GM18526 (cell line): ENCODE measurements around the gene RARA.

Experiments
- POLR2A ChIP-seq: IDR thresholded peaks from 3 replicates; pipeline ENCODE4 v1.6.1; 2011; ENCODE audit not compliant: insufficient read length; ENCODE audit errors: extremely low read depth

RARA gene

DNA sequence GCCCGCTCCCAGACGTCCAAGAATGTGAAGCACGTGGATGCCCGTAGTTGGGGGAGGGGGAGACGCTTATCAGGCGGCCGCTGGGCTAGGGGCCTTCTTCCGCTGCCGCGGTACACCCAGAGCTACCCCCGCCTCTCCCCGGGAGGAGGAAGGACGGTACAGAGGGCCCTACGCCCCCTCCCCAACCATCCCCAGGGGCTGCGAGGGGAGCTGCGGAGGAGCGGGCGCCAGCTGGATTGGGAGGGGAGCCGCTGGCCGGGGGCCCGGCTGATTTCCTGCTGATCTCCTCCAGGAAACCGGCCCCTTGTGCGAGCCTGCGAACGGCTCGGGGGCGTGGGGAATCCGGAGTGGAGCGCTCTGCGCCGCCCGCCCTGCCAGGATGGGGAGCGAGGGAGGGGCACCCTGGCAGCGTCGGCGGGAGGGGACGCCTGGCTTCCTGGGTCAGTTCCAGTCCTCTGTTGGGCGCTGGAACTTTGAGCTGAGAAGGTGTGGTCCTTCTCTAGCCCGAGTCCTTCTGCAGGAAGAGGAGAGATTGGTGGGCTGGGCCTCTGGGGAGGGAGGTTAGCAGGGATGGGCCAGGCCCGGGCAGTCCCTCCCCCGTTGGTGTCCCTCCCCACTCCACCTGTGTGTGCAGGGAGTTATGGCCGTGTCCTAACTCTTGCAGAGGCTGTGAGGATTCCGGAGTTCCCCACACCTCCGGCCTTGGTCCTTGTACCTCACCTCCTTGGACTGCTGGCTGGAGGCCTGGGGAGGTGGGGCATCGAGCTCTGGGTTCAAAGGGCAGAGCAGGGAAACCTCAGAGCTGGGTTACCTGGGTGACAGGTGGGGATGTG lies 36.4 kb downstream of the RARA start:
- no peak for TF ChIP-seq POLR2A

GRCh38 chr17:40345994-40346764 lies 37.2 kb downstream of the RARA start:
- no peak for TF ChIP-seq POLR2A

- TF ChIP-seq POLR2A = no peak
Observed at GRCh38 chr17:40346765-40347158, 37.8 kb downstream of the RARA start.

GRCh38 chr17:40347319-40348135 lies 38.5 kb downstream of the RARA start:
- TF ChIP-seq POLR2A = no peak

GRCh38 chr17:40348136-40348504 lies 39.1 kb downstream of the RARA start:
- TF ChIP-seq POLR2A = no peak

DNA sequence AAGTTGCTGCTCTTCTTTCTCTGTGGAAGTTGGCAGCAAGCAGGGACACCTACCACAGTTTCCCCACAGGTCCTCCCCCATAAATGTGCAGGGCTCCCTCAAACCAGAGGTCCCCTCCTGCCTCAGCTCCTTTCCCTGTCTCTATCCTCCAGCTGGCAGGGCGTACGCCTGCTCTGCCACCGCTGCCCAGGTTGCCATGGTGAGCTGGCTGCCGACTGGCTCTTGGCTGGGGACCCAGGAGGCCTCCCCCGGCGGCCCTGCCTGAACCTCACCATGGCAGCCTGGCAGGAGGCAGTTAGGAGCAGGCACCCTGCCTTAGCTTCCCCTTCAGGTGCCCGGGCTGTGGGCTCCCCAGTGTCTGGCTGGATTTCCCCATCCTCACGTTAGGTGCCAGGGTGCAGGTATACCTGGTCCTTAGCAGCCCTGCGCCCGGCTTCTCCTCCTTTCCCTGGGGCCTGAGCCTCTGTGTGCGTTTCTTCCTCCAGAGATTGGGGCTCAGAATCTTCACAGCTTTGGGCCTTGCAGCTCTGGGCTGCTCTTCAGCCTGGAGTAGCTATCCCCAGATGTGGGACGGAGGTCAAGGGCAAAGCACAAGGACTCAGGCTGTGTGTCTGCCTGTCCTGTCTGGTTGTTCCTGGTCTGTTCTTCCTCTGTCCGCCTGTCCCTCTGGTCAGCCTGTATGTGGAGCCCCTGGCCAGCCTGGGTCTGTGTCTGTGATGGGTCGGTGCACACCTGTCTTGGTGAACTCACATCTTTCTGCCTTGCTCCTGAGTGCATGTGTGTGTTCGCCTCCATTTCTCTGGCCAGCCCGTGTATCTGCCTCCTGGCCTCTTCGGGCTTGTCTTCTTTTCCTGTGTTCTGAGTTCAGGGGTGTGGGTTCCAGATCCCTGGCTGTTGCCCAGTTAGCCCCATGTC lies 39.8 kb downstream of the RARA start:
- no peak for TF ChIP-seq POLR2A

- no peak for TF ChIP-seq POLR2A
Observed at GRCh38 chr17:40349477-40349894, 40.5 kb downstream of the RARA start.

DNA sequence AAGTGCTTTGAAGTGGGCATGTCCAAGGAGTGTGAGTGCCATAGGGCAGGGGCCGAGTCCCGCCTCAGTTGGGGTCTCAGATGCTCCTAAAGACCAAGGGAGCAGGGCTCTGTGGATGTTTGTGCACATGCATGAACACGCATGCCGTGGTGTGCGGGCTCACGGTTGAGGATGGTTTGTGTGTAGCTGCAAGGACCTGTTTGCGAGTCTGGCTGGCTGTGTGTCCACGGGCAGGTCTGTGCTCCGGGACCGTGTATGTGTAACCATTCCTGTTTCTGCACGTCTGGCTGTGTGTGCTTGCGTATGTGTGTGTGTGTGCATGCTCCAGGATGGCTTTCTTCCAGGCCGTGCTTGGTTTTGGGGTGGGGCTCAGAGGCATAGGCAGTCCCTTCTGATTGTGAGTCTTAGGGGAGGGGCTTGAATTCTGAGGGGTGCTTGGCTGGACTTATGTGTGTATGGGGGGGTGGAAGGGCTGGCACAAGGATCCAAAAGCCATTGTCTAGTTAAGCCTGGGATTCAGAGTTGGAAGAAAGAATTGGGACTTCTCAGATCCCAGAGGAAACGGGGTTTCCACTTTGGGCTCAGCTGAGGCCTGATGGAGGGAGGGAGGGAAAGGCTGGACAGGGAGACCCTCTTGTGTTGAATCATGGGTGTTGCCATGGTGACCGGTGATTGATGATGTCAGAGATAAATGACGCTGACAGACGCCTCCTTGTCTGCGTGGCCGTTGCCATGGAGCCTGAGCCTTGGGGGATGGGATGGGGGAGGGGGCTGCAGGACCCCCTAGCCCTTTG lies 41.1 kb downstream of the RARA start:
- TF ChIP-seq POLR2A = no peak

- TF ChIP-seq POLR2A = no peak
Observed at GRCh38 chr17:40350689-40351358, 41.8 kb downstream of the RARA start.

DNA sequence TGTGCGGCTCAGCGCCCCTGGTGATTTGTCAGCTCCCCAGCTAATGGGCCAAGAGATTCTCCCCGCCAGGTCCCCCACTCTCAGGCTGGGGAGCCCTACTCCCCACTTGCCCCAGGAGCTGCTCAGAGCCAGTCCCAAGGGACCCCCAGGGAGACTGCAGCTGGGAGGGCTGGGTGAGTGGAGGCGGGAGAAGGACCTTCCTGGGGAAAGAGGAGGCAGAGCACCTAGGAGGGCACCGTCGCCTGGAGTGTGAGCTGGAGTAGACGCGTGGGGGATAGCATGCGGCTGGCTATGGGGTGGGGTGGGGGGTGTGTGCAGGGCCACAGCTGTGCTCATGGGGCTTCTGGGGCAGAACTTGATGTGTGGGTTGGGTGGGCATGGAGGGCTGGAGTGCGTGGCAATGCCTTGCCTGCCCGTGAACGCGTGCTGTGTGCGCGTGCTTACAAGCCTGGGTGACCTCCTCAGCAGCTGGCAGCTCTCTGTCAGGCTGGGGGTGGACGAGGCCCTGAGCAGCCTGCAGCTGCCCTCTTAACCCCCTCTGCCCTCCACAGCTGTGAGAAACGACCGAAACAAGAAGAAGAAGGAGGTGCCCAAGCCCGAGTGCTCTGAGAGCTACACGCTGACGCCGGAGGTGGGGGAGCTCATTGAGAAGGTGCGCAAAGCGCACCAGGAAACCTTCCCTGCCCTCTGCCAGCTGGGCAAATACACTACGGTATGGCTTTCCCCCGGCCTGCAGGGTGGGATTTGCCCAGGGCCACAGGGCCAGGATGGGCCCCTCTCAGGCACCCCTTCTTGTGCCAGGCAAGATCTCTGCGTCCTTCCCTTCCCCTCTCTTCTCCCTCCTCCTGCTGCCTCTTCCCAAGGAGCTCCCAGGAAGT lies 42.6 kb downstream of the RARA start:
- no peak for TF ChIP-seq POLR2A

DNA sequence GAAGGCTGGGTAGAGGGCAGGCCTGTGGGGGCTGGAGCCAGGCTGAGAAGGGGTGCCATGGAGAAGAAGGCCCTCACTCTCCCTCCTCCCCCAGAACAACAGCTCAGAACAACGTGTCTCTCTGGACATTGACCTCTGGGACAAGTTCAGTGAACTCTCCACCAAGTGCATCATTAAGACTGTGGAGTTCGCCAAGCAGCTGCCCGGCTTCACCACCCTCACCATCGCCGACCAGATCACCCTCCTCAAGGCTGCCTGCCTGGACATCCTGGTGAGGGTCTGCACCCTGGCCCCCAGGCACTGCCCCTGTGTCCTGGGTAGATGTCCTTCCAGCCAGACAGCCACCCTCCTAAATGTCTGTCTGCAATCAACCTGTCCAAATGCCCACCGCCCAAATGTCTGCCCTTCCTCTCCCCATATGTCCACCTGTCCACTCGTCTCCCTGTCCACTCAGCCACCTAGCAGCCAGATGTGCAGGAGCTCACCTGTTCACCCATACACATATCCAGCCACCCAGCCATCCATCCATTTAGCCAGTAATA lies 43.3 kb downstream of the RARA start:
- TF ChIP-seq POLR2A = no peak

DNA sequence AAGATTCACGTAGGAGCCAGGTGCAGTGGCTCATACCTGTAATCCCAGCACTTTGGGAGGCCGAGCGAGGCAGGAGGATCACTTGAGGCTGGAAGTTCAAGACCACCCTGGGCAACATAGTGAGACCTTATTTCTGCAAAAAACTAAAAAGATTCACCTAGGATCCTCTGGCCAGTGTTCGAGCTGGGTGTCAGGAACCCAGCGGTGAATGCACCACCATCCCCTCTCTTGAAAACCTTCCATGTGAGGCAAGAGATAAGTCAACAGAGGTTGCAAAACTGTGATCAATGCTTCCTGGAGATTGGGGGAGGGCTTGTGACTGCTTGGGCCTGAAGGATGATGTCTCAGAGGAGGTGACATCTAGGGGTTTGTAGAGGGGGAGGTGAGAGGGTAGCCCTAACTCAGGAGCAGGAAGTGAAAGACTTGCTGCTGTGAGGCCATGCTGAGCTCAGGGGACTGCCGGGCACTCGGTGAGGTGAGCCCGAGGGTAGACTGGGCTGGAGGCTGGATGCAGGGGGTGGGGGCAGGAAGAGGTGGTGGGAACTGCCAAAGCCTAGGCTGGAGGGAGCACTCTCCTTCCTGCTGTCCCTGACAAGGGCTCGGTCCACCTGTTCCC lies 43.9 kb downstream of the RARA start:
- TF ChIP-seq POLR2A = no peak
